ENCODE measurements around the gene CAMK2A. TPM values are rescaled to one million over a fixed set of nuclear protein-coding genes. Genes with fewer than 3 reads are reported as not detected.
"Not testable (repeated sequence)": the region's sequence is repeated elsewhere in the genome, so short reads cannot be mapped to it uniquely, and the experiment has no call there.

Gene CAMK2A
- total and polyA plus RNA-seq, 2 of the 4 experiments (the other 2 are of a cell fraction): 0.18 to 0.19 TPM

DNA sequence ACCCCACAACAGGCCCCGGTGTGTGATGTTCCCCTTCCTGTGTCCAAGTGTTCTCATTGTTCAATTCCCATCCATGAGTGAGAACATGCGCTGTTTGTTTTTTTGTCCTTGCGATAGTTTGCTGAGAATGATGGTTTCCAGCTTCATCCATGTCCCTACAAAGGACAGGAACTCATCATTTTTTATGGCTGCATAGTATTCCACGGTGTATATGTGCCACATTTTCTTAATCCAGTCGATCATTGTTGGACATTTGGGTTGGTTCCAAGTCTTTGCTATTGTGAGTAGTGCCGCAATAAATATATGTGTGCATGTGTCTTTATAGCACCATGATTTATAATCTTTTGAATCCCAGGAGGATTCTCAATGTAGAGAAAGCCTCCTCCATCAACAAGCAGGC lies 41.1 kb downstream of the CAMK2A start:
- H2AK9ac ChIP-seq (replicated peaks; ENCODE audit: low read depth, low read length, poor library complexity); H4K8ac ChIP-seq (ENCODE audit: low read depth in 2 of 2, low read length in 2 of 2); BruUV-seq (replicated peaks); H3K9me1 ChIP-seq (ENCODE audit: insufficient read depth, low read length); dilution Hi-C loops (cut with HindIII; ENCODE audit: low sequenced_read_pairs, unreplicated experiment); H2BK5ac ChIP-seq (ENCODE audit: low read depth, low read length, poor library complexity, severe bottlenecking); H3K27ac ChIP-seq (ENCODE audit: insufficient read depth, low read length); H3K4me1 ChIP-seq (ENCODE audit: control insufficient read depth, insufficient read depth, low read length); H3K14ac ChIP-seq (replicated peaks; ENCODE audit: low read depth, low read length); H2AK5ac ChIP-seq (ENCODE audit: low read depth, low read length); H2BK120ac ChIP-seq (ENCODE audit: low read depth, low read length); H4K91ac ChIP-seq (ENCODE audit: insufficient read depth, low read depth, low read length); in situ Hi-C loops (cut with MboI; ENCODE audit: low sequenced_read_pairs); H3K4me3 ChIP-seq (ENCODE audit: insufficient read depth, low read depth, low read length); H3K4ac ChIP-seq (ENCODE audit: low read depth, low read length); H2BK20ac ChIP-seq (ENCODE audit: low read depth, low read length); H4K20me1 ChIP-seq (ENCODE audit: insufficient read depth, low read length); intact Hi-C loops (cut with micrococcal nuclease); H3K9me3 ChIP-seq (ENCODE audit: control insufficient read depth, insufficient read depth, low read length); H3K23ac ChIP-seq (ENCODE audit: low read depth, low read length); H3K4me2 ChIP-seq (ENCODE audit: low read depth, low read length); H3K18ac ChIP-seq (ENCODE audit: low read depth, low read length); DNase-seq; CTCF ChIA-PET; H3K56ac ChIP-seq (ENCODE audit: extremely low read depth, insufficient read depth, low read length); ATAC-seq (ENCODE audit: low read depth); H3K9ac ChIP-seq (ENCODE audit: low read depth, low read length); POLR2A ChIA-PET (ENCODE audit: unreplicated experiment); H3K27me3 ChIP-seq (ENCODE audit: control insufficient read depth, insufficient read depth, low read length); H3K79me1 ChIP-seq (ENCODE audit: low read depth in 1 of 2, low read length in 2 of 2); H3K36me3 ChIP-seq (ENCODE audit: control insufficient read depth, insufficient read depth, low read length); H4K5ac ChIP-seq (ENCODE audit: low read depth, low read length); H2AFZ ChIP-seq (replicated peaks; ENCODE audit: low read length, poor library complexity); H2BK15ac ChIP-seq (ENCODE audit: low read depth, low read length): not testable (repeated sequence)
- WGBS, 2 experiments (ENCODE audit: extremely low coverage in 2 of 2, insufficient read length in 1 of 2): 100% methylated on average over 1 of the region's 6 CpGs; no CpG with 5 or more reads in 1 of the 2 experiments

Measured in IMR-90 (cell line).